ENCODE results near the gene LGR5. TPM values are rescaled to one million over a fixed set of nuclear protein-coding genes. Genes with fewer than 3 reads are reported as not detected.
"Not testable (repeated sequence)": the region's sequence is repeated elsewhere in the genome, so short reads cannot be mapped to it uniquely, and the experiment has no call there.

Gene LGR5
- total RNA-seq, 4 donors from 2014 or later = 0.11 to 0.71 (median 0.34) TPM

GRCh38 chr12:71478270-71478669 is 38.7 kb downstream of the LGR5 start:
- Histone ChIP-seq H3K27me3 (no peaks in the 10 kb centered on the region), H3K27ac (no peak overlapping the region), H3K4me3 (replicated peaks in 1 of 3) (no peak overlapping the region), H3K4me1 (no peaks in the 10 kb centered on the region), H3K9me3 (no peaks in the 10 kb centered on the region), H3K36me3 (no peaks in the 10 kb centered on the region)
- intact Hi-C loops (cut with DNase I) = no loop called here
- WGBS, 2 donors = 40 to 49% methylated on average over 1 of the region's 1 CpG
- no peak for DNase-seq
- TF ChIP-seq POLR2A (IDR thresholded peaks at IDR 0.05) (no peak), CTCF (IDR thresholded peaks at IDR 0.05) (no peak)

- H3K4me3 ChIP-seq (replicated peaks in 1 of 3) = no peak overlapping the region
- no peak for DNase-seq
- TF ChIP-seq POLR2A (IDR thresholded peaks at IDR 0.05) (no peak), CTCF (IDR thresholded peaks at IDR 0.05) (no peak)
- no peaks in the 10 kb centered on the region for H3K4me1 ChIP-seq
- H3K9me3 ChIP-seq = no peaks in the 10 kb centered on the region
- 57 to 75% methylated on average over 8 of the region's 8 CpGs for WGBS, 2 donors
- H3K27me3 ChIP-seq = no peaks in the 10 kb centered on the region
- intact Hi-C loops (cut with DNase I) = no loop called here
- H3K27ac ChIP-seq = no peak overlapping the region
- H3K36me3 ChIP-seq = no peaks in the 10 kb centered on the region
Observed at GRCh38 chr12:71484272-71484905, 44.8 kb downstream of the LGR5 start.

- H3K9me3 ChIP-seq; H3K27ac ChIP-seq; H3K4me3 ChIP-seq (replicated peaks in 1 of 3); intact Hi-C loops (cut with DNase I); H3K4me1 ChIP-seq; DNase-seq; H3K27me3 ChIP-seq; H3K36me3 ChIP-seq: not testable (repeated sequence)
- WGBS, 2 donors = 75 to 86% methylated on average over 2 of the region's 2 CpGs
Observed at GRCh38 chr12:71490844-71491243, 51.2 kb downstream of the LGR5 start.

- no peak overlapping the region for H3K4me3 ChIP-seq (replicated peaks in 1 of 3)
- H3K36me3 ChIP-seq = no peaks in the 10 kb centered on the region
- H3K27me3 ChIP-seq = no peaks in the 10 kb centered on the region
- H3K27ac ChIP-seq = no peak overlapping the region
- WGBS, 2 donors = 93 to 94% methylated on average over 2 of the region's 2 CpGs
- H3K4me1 ChIP-seq = no peaks in the 10 kb centered on the region
- TF ChIP-seq CTCF (IDR thresholded peaks at IDR 0.05) (no peak), POLR2A (IDR thresholded peaks at IDR 0.05) (no peak)
- H3K9me3 ChIP-seq = no peaks in the 10 kb centered on the region
- intact Hi-C loops (cut with DNase I) = no loop called here
- no peak for DNase-seq
Observed at GRCh38 chr12:71492604-71493003, 53.0 kb downstream of the LGR5 start.

- no peak overlapping the region for H3K27ac ChIP-seq
- H3K4me3 ChIP-seq (replicated peaks in 1 of 3) = no peak overlapping the region
- DNase-seq = no peak
- no peaks in the 10 kb centered on the region for H3K4me1 ChIP-seq
- H3K27me3 ChIP-seq = no peaks in the 10 kb centered on the region
- no peaks in the 10 kb centered on the region for H3K9me3 ChIP-seq
- TF ChIP-seq POLR2A (IDR thresholded peaks at IDR 0.05) (no peak), CTCF (IDR thresholded peaks at IDR 0.05) (no peak)
- no peaks in the 10 kb centered on the region for H3K36me3 ChIP-seq
- WGBS, 2 donors = 92 to 95% methylated on average over 4 of the region's 4 CpGs
- intact Hi-C loops (cut with DNase I) = no loop called here
Observed at GRCh38 chr12:71499834-71500233, 60.2 kb downstream of the LGR5 start.

All from thyroid gland (tissue), 4 donors.